Neural cell (in vitro differentiated cells): Measurements from ENCODE around the gene TRPM3. TPM values are rescaled to one million over a fixed set of nuclear protein-coding genes. Genes with fewer than 3 reads are reported as not detected.

Experiments
- H2AFZ ChIP-seq: fragments of 200-600, 300-800 bp; sonication (generic), shearing (Covaris generic); 2 replicates; pipeline ENCODE4 v1.6.0; 2014; ENCODE audit warnings: low read depth, mild to moderate bottlenecking, antibody characterized with exemption, low read length, moderate library complexity
- H3F3A ChIP-seq: fragments of 200-600 bp; shearing (Covaris generic); 2 replicates; pipeline ENCODE4 v1.6.1; 2016; ENCODE audit warnings: mild to moderate bottlenecking, moderate library complexity, mixed read lengths, antibody characterized with exemption, low read length; ENCODE audit not compliant: insufficient read depth, poor library complexity, severe bottlenecking
- H3K27ac ChIP-seq: fragments of 200-600, 300-800 bp; sonication (generic), shearing (Covaris generic); 2 replicates; pipeline ENCODE4 v1.5.1; 2014; ENCODE audit warnings: mild to moderate bottlenecking, low read length, moderate library complexity
- H3K27me3 ChIP-seq: fragments of 300-800, 200-600 bp; sonication (generic), shearing (Covaris generic); 2 replicates; pipeline ENCODE4 v1.6.0; 2014; ENCODE audit warnings: mild to moderate bottlenecking, low read depth, low read length, moderate library complexity; ENCODE audit not compliant: insufficient read depth
- H3K36me3 ChIP-seq: fragments of 300-800, 200-600 bp; sonication (generic), shearing (Covaris generic); 2 replicates; pipeline ENCODE4 v1.5.1; 2014; ENCODE audit warnings: mild to moderate bottlenecking, antibody characterized with exemption, low read length, moderate library complexity; ENCODE audit not compliant: insufficient read depth
- H3K4me2 ChIP-seq: fragments of 300-800, 200-600 bp; sonication (generic), shearing (Covaris generic); 2 replicates; pipeline ENCODE4 v1.6.0; 2014; ENCODE audit warnings: mild to moderate bottlenecking, low read length
- H3K4me3 ChIP-seq: fragments of 300-800, 200-600 bp; sonication (generic), shearing (Covaris generic); 2 replicates; pipeline ENCODE4 v1.5.1; 2014; ENCODE audit warnings: mild to moderate bottlenecking, low read length, moderate library complexity
- H3K79me2 ChIP-seq: fragments of 200-600 bp; shearing (Covaris generic); replicated peaks from 2 replicates; pipeline ENCODE4 v1.6.0; 2014; ENCODE audit warnings: mild to moderate bottlenecking, low read length, moderate library complexity; ENCODE audit not compliant: insufficient read depth
- H3K9ac ChIP-seq: fragments of 300-800, 200-600 bp; sonication (generic), shearing (Covaris generic); 2 replicates; pipeline ENCODE4 v1.6.1; 2016; ENCODE audit warnings: mild to moderate bottlenecking, low read length, mixed read lengths
- H3K9me2 ChIP-seq: fragments of 200-600 bp; shearing (Covaris generic); 2 replicates; pipeline ENCODE4 v1.6.1; 2016; ENCODE audit warnings: mild to moderate bottlenecking, low read length, mixed read lengths; ENCODE audit not compliant: insufficient read depth
- H3K9me3 ChIP-seq: fragments of 200-600, 300-800 bp; sonication (generic), shearing (Covaris generic); 2 replicates; pipeline ENCODE4 v1.6.1; 2016; ENCODE audit warnings: mild to moderate bottlenecking, mixed run types, low read length, moderate library complexity, mixed read lengths
- H4K20me1 ChIP-seq: fragments of 200-600 bp; shearing (Covaris generic); 2 replicates; pipeline ENCODE4 v1.6.1; 2016; ENCODE audit warnings: mild to moderate bottlenecking, mixed run types; ENCODE audit not compliant: insufficient read depth
- EP300 ChIP-seq: fragments of 450-650 bp; conservative IDR thresholded peaks from 2 replicates; pipeline ENCODE4 v1.6.1; 2014; ENCODE audit warnings: antibody characterized with exemption, mild to moderate bottlenecking, moderate library complexity; ENCODE audit not compliant: poor library complexity, severe bottlenecking
- EZH2 ChIP-seq: fragments of 200-600, 300-800 bp; shearing (Covaris generic), sonication (generic); IDR thresholded peaks from 2 replicates; pipeline ENCODE4 v1.6.1; 2014; ENCODE audit warnings: antibody characterized with exemption, low read length, borderline replicate concordance, mild to moderate bottlenecking; ENCODE audit not compliant: insufficient read depth, poor library complexity, severe bottlenecking
- MXI1 ChIP-seq: fragments of 450-650 bp; conservative IDR thresholded peaks from 2 replicates; pipeline ENCODE4 v1.6.1; 2014; ENCODE audit warnings: antibody characterized with exemption, mild to moderate bottlenecking; ENCODE audit not compliant: poor library complexity, severe bottlenecking
- POLR2AphosphoS5 ChIP-seq: IDR thresholded peaks from 2 replicates; pipeline ENCODE4 v1.6.1; 2012
- RAD21 ChIP-seq: fragments of 450-650 bp; conservative IDR thresholded peaks from 2 replicates; pipeline ENCODE4 v1.6.1; 2014; ENCODE audit warnings: antibody characterized with exemption, mild to moderate bottlenecking, moderate library complexity
- SMC3 ChIP-seq: fragments of 450-650 bp; conservative IDR thresholded peaks from 2 replicates; pipeline ENCODE4 v1.6.1; 2014; ENCODE audit warnings: antibody characterized with exemption, mild to moderate bottlenecking, moderate library complexity; ENCODE audit not compliant: poor library complexity
- TAF1 ChIP-seq: IDR thresholded peaks from 2 replicates; pipeline ENCODE4 v1.6.1; 2012; ENCODE audit warnings: low read depth
- polyA plus RNA-seq: library from polyadenylated mRNA; depleted of rRNA; stranded (reverse); fragments of >200 nt; gene quantifications from 2 replicates; pipeline ENCODE4 v1.2.3, GENCODE V29; 2014
- TF ChIP-seq, protein P1 (sequence below): IDR thresholded peaks from 2 replicates; pipeline ENCODE4 v1.6.1; 2012; ENCODE audit warnings: borderline replicate concordance
- TF ChIP-seq, protein P2 (sequence below): fragments of 450-650 bp; IDR thresholded peaks from 2 replicates; pipeline ENCODE4 v1.5.1; 2014; ENCODE audit warnings: antibody characterized with exemption, mild to moderate bottlenecking, moderate library complexity; ENCODE audit not compliant: poor library complexity, severe bottlenecking

Gene TRPM3
- polyA plus RNA-seq, 1 donor from 2014 or later: 1.3 TPM

DNA sequence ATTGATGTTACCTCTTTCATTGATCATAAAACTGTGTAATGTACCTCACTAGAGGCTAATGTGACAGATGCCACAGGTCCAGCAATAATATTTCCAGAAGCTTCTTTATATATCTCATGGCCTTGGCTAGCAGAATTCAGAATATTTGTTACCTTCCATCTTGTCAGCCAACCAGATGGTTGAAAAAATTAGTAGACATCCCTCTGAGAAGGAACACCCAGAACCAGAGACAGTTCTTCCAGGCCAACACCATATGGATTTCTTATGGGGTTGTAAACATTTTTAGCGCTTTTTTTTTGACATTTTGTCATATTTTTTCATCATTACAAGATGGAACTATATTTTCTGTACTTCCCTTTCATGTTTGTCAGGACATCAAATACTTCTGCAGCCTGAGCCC is 428.2 kb downstream of the TRPM3 start:
- Histone ChIP-seq H3K4me2 (no peak overlapping the region), H2AFZ (no peak overlapping the region), H4K20me1 (no peaks in the 10 kb centered on the region), H3K9me3 (no peaks in the 10 kb centered on the region), H3K9me2 (no peaks in the 10 kb centered on the region), H3K27ac (no peak overlapping the region), H3F3A (no peaks in the 10 kb centered on the region), H3K36me3 (no peaks in the 10 kb centered on the region), H3K9ac (no peak overlapping the region), H3K4me3 (no peak overlapping the region), H3K79me2 (no peaks in the 10 kb centered on the region), H3K27me3 (no peaks in the 10 kb centered on the region)
- TF ChIP-seq EP300 (no peak), SMC3 (no peak), EZH2 (no peak)
- TF ChIP-seq, protein P1, sequence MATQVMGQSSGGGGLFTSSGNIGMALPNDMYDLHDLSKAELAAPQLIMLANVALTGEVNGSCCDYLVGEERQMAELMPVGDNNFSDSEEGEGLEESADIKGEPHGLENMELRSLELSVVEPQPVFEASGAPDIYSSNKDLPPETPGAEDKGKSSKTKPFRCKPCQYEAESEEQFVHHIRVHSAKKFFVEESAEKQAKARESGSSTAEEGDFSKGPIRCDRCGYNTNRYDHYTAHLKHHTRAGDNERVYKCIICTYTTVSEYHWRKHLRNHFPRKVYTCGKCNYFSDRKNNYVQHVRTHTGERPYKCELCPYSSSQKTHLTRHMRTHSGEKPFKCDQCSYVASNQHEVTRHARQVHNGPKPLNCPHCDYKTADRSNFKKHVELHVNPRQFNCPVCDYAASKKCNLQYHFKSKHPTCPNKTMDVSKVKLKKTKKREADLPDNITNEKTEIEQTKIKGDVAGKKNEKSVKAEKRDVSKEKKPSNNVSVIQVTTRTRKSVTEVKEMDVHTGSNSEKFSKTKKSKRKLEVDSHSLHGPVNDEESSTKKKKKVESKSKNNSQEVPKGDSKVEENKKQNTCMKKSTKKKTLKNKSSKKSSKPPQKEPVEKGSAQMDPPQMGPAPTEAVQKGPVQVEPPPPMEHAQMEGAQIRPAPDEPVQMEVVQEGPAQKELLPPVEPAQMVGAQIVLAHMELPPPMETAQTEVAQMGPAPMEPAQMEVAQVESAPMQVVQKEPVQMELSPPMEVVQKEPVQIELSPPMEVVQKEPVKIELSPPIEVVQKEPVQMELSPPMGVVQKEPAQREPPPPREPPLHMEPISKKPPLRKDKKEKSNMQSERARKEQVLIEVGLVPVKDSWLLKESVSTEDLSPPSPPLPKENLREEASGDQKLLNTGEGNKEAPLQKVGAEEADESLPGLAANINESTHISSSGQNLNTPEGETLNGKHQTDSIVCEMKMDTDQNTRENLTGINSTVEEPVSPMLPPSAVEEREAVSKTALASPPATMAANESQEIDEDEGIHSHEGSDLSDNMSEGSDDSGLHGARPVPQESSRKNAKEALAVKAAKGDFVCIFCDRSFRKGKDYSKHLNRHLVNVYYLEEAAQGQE: no peak

DNA sequence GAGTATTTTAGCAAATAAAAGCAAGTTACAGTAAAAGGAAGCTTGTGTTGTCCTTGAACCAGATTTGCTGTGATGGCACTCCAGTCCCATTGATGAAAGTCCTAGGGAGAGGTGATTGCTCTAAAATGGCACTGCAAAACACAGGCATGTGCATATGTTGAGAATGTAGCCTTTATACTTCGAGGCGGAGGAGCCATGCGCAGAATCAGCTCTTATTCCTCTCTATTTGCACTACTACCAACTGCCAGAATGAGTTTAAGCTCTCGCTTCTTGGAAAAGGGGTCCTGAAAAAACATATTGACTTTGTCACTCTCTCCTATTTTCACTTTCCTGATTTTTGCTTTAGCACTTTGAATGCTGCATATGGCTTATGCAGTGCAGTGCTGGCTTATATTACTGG is 429.0 kb downstream of the TRPM3 start:
- no peaks in the 10 kb centered on the region for H3K9me2 ChIP-seq
- TF ChIP-seq POLR2AphosphoS5: no peak
- TF ChIP-seq RAD21: no peak
- TF ChIP-seq SMC3: no peak
- TF ChIP-seq EZH2: no peak
- TF ChIP-seq TAF1: no peak
- TF ChIP-seq MXI1: no peak
- TF ChIP-seq EP300: no peak
- TF ChIP-seq, protein P1: no peak
- TF ChIP-seq, protein P2, sequence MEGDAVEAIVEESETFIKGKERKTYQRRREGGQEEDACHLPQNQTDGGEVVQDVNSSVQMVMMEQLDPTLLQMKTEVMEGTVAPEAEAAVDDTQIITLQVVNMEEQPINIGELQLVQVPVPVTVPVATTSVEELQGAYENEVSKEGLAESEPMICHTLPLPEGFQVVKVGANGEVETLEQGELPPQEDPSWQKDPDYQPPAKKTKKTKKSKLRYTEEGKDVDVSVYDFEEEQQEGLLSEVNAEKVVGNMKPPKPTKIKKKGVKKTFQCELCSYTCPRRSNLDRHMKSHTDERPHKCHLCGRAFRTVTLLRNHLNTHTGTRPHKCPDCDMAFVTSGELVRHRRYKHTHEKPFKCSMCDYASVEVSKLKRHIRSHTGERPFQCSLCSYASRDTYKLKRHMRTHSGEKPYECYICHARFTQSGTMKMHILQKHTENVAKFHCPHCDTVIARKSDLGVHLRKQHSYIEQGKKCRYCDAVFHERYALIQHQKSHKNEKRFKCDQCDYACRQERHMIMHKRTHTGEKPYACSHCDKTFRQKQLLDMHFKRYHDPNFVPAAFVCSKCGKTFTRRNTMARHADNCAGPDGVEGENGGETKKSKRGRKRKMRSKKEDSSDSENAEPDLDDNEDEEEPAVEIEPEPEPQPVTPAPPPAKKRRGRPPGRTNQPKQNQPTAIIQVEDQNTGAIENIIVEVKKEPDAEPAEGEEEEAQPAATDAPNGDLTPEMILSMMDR: no peak
- no peaks in the 10 kb centered on the region for H3F3A ChIP-seq
- no peaks in the 10 kb centered on the region for H3K79me2 ChIP-seq
- H3K9ac ChIP-seq: no peak overlapping the region
- no peak overlapping the region for H3K4me3 ChIP-seq
- H3K4me2 ChIP-seq: no peak overlapping the region
- H4K20me1 ChIP-seq: no peaks in the 10 kb centered on the region
- no peak overlapping the region for H2AFZ ChIP-seq
- no peak overlapping the region for H3K27ac ChIP-seq
- H3K36me3 ChIP-seq: no peaks in the 10 kb centered on the region
- no peaks in the 10 kb centered on the region for H3K27me3 ChIP-seq
- H3K9me3 ChIP-seq: no peaks in the 10 kb centered on the region
